Ascending aorta (tissue), 2 donors: Measurements from ENCODE around the gene TGDS. TPM values are rescaled to one million over a fixed set of nuclear protein-coding genes. Genes with fewer than 3 reads are reported as not detected.

Experiments
- DNase-seq, 2 donors: peaks; one replicate each; pipeline ENCODE4 v3.0.0-alpha.2; 2019; ENCODE audit warnings: low spot score in 2 of 2
- H3K27ac ChIP-seq, 2 donors: fragments of 200-600 bp; sonication (generic); one replicate each; pipeline ENCODE4 v1.5.1; 2016 to 2017; ENCODE audit warnings: mild to moderate bottlenecking in 1 of 2
- H3K27me3 ChIP-seq: fragments of 200-600 bp; sonication (generic); one replicate; pipeline ENCODE4 v1.5.1; 2017
- H3K36me3 ChIP-seq, 2 donors: fragments of 200-600 bp; sonication (generic); one replicate each; pipeline ENCODE4 v1.5.1; 2016
- H3K4me1 ChIP-seq, 2 donors: fragments of 200-600 bp; sonication (generic); one replicate each; pipeline ENCODE4 v1.5.1; 2016 to 2017; ENCODE audit warnings: mild to moderate bottlenecking in 1 of 2
- H3K4me3 ChIP-seq, 2 donors: fragments of 200-600 bp; sonication (generic); one replicate each; pipeline ENCODE4 v1.5.1; 2016 to 2017; ENCODE audit warnings: mild to moderate bottlenecking in 1 of 2
- H3K9me3 ChIP-seq, 2 donors: fragments of 200-600 bp; sonication (generic); one replicate each; pipeline ENCODE4 v1.5.1; 2016
- intact Hi-C: fragments of 100-400 bp; cut with DNase I; formaldehyde crosslinking; loops from one replicate; pipeline ENCODE4 v1.15.1; 2023
- total RNA-seq: library from RNA; depleted of rRNA; stranded (reverse); fragments of >200 nt; gene quantifications from one replicate; pipeline ENCODE4 v1.1.0, GENCODE V29; 2016
- TF ChIP-seq, protein P1 (sequence below), 3 experiments: fragments of 200-600 bp in 2 of 3; fragments of 450-650 bp in 1 of 3; sonication (generic) in 2 of 3; IDR thresholded peaks; one replicate each; pipeline ENCODE4 v1.5.1; 2016 to 2019; ENCODE audit warnings: antibody characterized with exemption in 3 of 3, mild to moderate bottlenecking in 1 of 3, moderate library complexity in 1 of 3

TGDS gene
- total RNA-seq, 1 donor from 2014 or later, result 22.6 TPM

DNA sequence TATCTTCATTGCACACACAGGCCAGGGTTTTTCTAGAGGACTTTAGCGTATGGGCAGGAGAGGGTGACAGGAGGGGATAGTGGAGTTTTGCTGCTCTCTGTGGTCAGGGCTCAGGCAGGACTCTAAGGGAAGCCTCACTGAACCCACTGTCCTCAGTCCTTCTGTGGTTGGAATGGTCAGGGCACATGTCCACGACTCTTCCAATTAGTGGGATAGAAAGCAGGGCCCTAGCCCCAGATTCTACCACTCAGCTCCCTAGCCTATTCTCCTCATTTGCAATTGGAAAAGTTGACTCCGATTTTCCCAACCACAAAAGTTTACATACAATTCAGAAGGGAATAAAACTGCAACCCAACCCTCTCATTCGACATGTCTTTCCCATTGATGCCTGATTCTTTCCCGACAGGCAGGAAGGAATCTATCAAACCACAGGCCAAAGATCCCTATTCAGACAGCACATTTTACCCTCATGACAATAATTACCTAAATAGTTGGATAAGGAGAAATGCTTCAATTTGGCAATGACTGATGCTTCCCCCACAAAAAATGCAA, 38.2 kb downstream of the TGDS start:
- Histone ChIP-seq H3K27me3 (no peaks in the 10 kb centered on the region), H3K4me1 (no peaks in the 10 kb centered on the region), H3K4me3 (no peak overlapping the region), H3K36me3 (no peaks in the 10 kb centered on the region), H3K27ac (no peak overlapping the region), H3K9me3 (no peaks in the 10 kb centered on the region)
- TF ChIP-seq, protein P1, sequence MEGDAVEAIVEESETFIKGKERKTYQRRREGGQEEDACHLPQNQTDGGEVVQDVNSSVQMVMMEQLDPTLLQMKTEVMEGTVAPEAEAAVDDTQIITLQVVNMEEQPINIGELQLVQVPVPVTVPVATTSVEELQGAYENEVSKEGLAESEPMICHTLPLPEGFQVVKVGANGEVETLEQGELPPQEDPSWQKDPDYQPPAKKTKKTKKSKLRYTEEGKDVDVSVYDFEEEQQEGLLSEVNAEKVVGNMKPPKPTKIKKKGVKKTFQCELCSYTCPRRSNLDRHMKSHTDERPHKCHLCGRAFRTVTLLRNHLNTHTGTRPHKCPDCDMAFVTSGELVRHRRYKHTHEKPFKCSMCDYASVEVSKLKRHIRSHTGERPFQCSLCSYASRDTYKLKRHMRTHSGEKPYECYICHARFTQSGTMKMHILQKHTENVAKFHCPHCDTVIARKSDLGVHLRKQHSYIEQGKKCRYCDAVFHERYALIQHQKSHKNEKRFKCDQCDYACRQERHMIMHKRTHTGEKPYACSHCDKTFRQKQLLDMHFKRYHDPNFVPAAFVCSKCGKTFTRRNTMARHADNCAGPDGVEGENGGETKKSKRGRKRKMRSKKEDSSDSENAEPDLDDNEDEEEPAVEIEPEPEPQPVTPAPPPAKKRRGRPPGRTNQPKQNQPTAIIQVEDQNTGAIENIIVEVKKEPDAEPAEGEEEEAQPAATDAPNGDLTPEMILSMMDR (IDR thresholded peaks at IDR 0.05), result no peak
- intact Hi-C loops, result loop anchor here (10.0 kb wide), 1 partner anchor 783 kb away; no protein-coding TSS in a partner anchor
- no peak for DNase-seq

DNA sequence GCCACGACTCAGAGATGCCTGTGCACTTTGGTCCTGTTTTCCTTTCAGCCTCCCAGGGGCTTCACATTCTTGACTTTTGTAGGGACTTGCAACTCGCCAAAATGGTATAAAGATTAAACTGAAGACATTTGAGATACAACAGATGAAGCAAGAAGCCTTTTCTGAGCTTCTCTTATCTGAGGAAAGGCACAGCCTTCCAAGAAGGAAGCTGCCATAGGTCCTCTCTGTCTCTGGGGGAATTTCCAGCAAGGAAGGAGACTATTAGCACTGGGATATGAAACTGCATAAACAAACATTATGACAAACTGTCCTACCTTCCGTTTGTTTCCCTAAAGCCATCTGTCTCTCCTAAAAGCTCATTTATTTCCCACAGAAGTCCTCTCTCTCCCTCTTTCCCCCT, 39.3 kb downstream of the TGDS start:
- no peaks in the 10 kb centered on the region for H3K36me3 ChIP-seq
- no peaks in the 10 kb centered on the region for H3K4me1 ChIP-seq
- TF ChIP-seq, protein P1 (IDR thresholded peaks at IDR 0.05), result no peak
- no peak overlapping the region for H3K4me3 ChIP-seq
- no peaks in the 10 kb centered on the region for H3K9me3 ChIP-seq
- H3K27ac ChIP-seq, result no peak overlapping the region
- intact Hi-C loops, result loop anchor here (10.0 kb wide), 1 partner anchor 782 kb away; no protein-coding TSS in a partner anchor
- no peak for DNase-seq
- no peaks in the 10 kb centered on the region for H3K27me3 ChIP-seq

DNA sequence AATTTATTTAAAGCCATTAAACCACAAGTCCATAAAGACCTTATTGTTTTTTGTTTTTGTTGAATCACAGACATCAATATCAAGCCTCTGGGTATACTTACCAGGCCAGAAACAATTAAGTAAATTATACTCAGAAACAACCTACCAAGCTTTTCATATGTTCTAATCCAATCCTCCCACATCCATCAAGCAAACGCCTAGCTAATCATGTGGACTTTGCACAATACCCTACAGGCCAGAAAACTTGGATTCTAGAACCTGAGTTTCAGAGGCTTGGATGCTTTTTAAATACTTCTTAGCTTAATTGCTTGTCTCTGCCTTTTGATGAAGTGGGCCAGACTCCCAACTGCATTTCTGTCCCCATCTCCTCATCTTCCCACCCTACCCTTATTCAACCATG, 39.9 kb downstream of the TGDS start:
- H3K4me3 ChIP-seq, result no peak overlapping the region
- H3K27ac ChIP-seq, result no peak overlapping the region
- intact Hi-C loops, result loop anchor here (10.0 kb wide), 1 partner anchor 781 kb away; no protein-coding TSS in a partner anchor
- no peaks in the 10 kb centered on the region for H3K4me1 ChIP-seq
- no peaks in the 10 kb centered on the region for H3K9me3 ChIP-seq
- no peaks in the 10 kb centered on the region for H3K36me3 ChIP-seq
- TF ChIP-seq, protein P1 (IDR thresholded peaks at IDR 0.05), result no peak
- no peaks in the 10 kb centered on the region for H3K27me3 ChIP-seq
- DNase-seq, result no peak

DNA sequence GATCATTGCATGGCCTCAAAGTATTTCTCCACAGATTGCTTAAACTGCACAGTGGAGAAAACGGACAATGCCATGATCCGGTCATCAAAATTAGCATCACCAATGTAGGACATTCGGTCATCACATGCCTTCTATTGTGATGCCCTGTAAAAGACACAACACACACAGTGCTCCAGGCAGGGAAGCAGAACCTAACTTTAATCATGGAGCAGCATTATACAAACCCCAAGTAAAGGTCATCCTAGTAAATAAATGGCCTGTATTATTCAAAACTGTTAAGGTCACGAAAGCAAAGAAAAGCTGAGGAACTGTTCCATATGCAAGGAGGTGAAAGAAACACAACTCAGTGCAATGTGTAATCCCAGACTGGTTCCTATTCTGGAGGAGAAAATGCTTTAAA, 42.2 kb downstream of the TGDS start:
- no peaks in the 10 kb centered on the region for H3K27me3 ChIP-seq
- intact Hi-C loops, result loop anchor here (10.0 kb wide), 1 partner anchor 779 kb away; no protein-coding TSS in a partner anchor

DNA sequence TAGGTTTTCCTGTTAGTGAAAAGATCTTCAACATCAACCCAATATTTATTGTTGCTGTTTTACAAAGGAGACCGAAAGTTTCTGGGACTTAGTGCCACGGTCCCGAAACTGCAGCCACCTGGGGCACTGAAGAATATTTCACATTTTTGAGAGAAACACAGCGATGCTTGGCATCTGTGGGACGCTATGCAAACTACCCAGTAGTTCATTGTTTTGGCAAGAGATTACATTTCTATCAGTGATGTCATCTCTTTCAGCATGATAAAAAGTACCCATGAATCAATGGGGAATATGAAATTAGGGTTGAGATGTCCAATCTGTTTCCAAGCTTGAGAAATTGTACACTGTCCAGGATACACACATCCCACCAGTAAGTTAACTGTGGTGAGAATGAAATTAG, 43.9 kb downstream of the TGDS start:
- H3K4me3 ChIP-seq, result no peak overlapping the region
- no peaks in the 10 kb centered on the region for H3K9me3 ChIP-seq
- DNase-seq, result no peak
- TF ChIP-seq, protein P1 (IDR thresholded peaks at IDR 0.05), result no peak
- peaks cover 2 to 5% of the 10 kb centered on the region in 2 donors for H3K4me1 ChIP-seq
- intact Hi-C loops, result loop anchor here (10.0 kb wide), 1 partner anchor 777 kb away; no protein-coding TSS in a partner anchor
- H3K27me3 ChIP-seq, result no peaks in the 10 kb centered on the region
- no peak overlapping the region for H3K27ac ChIP-seq
- H3K36me3 ChIP-seq, result no peaks in the 10 kb centered on the region

More for the DNA sequence above, 42.2 kb downstream of the TGDS start:
- Histone ChIP-seq H3K36me3 (no peaks in the 10 kb centered on the region), H3K9me3 (no peaks in the 10 kb centered on the region), H3K27ac (no peak overlapping the region), H3K4me1 (no peaks in the 10 kb centered on the region), H3K4me3 (no peak overlapping the region)
- no peak for DNase-seq
- TF ChIP-seq, protein P1 (IDR thresholded peaks at IDR 0.05), result no peak
